OCI-LY1 (cell line): Measurements from ENCODE around the gene MPP2.

Experiments
- EZH2 ChIP-seq: fragments of 200-600 bp; sonication (generic), shearing (Covaris generic); IDR thresholded peaks from 2 replicates; pipeline ENCODE4 v1.8.0; 2017; ENCODE audit warnings: borderline replicate concordance, mixed run types, mild to moderate bottlenecking, antibody characterized with exemption, low read length, moderate library complexity, mixed read lengths
- TF ChIP-seq, protein P1 (sequence below): fragments of 200-600 bp; sonication (generic), shearing (Covaris generic); IDR thresholded peaks from 2 replicates; pipeline ENCODE4 v1.5.1; 2017; ENCODE audit warnings: mild to moderate bottlenecking, antibody characterized with exemption, low read length, moderate library complexity, mixed read lengths

DNA sequence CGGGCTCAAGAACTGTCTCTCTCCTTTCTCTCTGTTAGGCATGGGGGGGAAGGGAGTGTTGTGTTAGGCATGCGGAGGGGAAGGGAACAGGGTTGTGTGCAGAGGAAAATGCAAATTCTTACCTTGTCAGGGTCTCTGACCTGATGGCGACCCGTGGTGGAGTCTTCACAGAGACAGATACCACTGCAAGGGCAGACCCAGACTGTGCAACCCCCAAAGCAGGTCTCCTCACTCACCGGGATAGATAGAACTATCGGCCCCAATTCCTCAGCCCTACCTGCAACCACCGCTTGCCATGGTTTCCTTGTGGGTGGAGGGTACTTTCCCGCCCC, 9.6 kb upstream of the MPP2 start:
- TF ChIP-seq, protein P1, sequence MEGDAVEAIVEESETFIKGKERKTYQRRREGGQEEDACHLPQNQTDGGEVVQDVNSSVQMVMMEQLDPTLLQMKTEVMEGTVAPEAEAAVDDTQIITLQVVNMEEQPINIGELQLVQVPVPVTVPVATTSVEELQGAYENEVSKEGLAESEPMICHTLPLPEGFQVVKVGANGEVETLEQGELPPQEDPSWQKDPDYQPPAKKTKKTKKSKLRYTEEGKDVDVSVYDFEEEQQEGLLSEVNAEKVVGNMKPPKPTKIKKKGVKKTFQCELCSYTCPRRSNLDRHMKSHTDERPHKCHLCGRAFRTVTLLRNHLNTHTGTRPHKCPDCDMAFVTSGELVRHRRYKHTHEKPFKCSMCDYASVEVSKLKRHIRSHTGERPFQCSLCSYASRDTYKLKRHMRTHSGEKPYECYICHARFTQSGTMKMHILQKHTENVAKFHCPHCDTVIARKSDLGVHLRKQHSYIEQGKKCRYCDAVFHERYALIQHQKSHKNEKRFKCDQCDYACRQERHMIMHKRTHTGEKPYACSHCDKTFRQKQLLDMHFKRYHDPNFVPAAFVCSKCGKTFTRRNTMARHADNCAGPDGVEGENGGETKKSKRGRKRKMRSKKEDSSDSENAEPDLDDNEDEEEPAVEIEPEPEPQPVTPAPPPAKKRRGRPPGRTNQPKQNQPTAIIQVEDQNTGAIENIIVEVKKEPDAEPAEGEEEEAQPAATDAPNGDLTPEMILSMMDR, result no peak
- TF ChIP-seq EZH2, result no peak
